Right lobe of liver (tissue), 6 donors: ENCODE data around the gene SKAP2. TPM values are rescaled to one million over a fixed set of nuclear protein-coding genes. Genes with fewer than 3 reads are reported as not detected.

Experiments
- ATAC-seq, 4 donors: fragments of 200-7000 bp; cut with Tn5 transposase; one replicate each; pipeline ENCODE4 v1.9.1; 2020; ENCODE audit warnings: mild to moderate bottlenecking in 4 of 4, moderate library complexity in 4 of 4
- DNase-seq, 3 donors: peaks; one replicate each; pipeline ENCODE4 v3.0.0-alpha.2; 2020
- H3K27ac ChIP-seq, 3 donors: fragments of 200-600 bp; one replicate each; pipeline ENCODE4 v1.8.0; 2022
- H3K27me3 ChIP-seq, 2 donors: fragments of 200-600 bp; one replicate each; pipeline ENCODE4 v1.8.0; 2022
- H3K36me3 ChIP-seq, 4 donors: fragments of 200-600 bp; sonication (generic) in 1 of 4; one replicate each; pipeline versions ENCODE4 v1.5.1 to v1.8.0; 2017 to 2022; ENCODE audit warnings: control low read depth in 1 of 4
- H3K4me1 ChIP-seq, 4 donors: fragments of 200-600 bp; sonication (generic) in 1 of 4; one replicate each; pipeline versions ENCODE4 v1.5.1 to v1.8.0; 2017 to 2022; ENCODE audit warnings: control low read depth in 1 of 4
- H3K4me3 ChIP-seq, 3 donors: fragments of 200-600 bp; one replicate each; pipeline ENCODE4 v1.8.0; 2022
- H3K9me3 ChIP-seq, 4 donors: fragments of 200-600 bp; sonication (generic) in 1 of 4; one replicate each; pipeline versions ENCODE4 v1.5.1 to v1.8.0; 2017 to 2022; ENCODE audit warnings: control low read depth in 1 of 4
- CTCF ChIP-seq, 4 donors: fragments of 200-600 bp in 3 of 4; fragments of 450-650 bp in 1 of 4; IDR thresholded peaks; one replicate each; pipeline versions ENCODE4 v1.5.1 to v1.8.0; 2016 to 2022; ENCODE audit warnings: antibody characterized with exemption in 4 of 4, mild to moderate bottlenecking in 2 of 4
- POLR2A ChIP-seq: fragments of 450-650 bp; IDR thresholded peaks from one replicate; pipeline ENCODE4 v1.6.1; 2017; ENCODE audit warnings: antibody characterized with exemption, mild to moderate bottlenecking
- WGBS: methylation state at CpG from one replicate; pipeline ENCODE4 v1.1.6; 2018; ENCODE audit warnings: low coverage, low lambda C conversion rate; ENCODE audit not compliant: insufficient coverage; ENCODE audit errors: missing lambda C conversion rate; 5-methylcytosine and 5-hydroxymethylcytosine counted together
- intact Hi-C, 2 donors: fragments of 100-400 bp; cut with DNase I; formaldehyde crosslinking; loops; one replicate each; pipeline versions ENCODE4 v1.11.2 to v1.14.1; 2022
- total RNA-seq, 6 experiments: library from RNA; depleted of rRNA in 2 of 6; stranded (reverse); fragments of >200 nt in 2 of 6; fragmentation: NEBNext Ultra II Directional in 3 of 6; extraction: Animal tissue kit (Norgen Biotek cat#: 25700) in 3 of 6; gene quantifications; one replicate each; pipeline versions ENCODE4 v1.1.0 to v1.2.4, GENCODE V29; 2016 to 2023
- donor health status: DM: no; HTN: yes; CAD: no.
- donor health status: DM: no; HTN: no; CAD: no.
- donor health status: DM: no; HTN: no; CAD: no.
- donor health status: DM: no; HTN: yes; CAD: no.
- donor health status: DM: no; HTN: yes; CAD: no.

SKAP2 gene
- total RNA-seq, 6 experiments from 2014 or later, result 4.7 to 19.6 (median 9.0) TPM

DNA sequence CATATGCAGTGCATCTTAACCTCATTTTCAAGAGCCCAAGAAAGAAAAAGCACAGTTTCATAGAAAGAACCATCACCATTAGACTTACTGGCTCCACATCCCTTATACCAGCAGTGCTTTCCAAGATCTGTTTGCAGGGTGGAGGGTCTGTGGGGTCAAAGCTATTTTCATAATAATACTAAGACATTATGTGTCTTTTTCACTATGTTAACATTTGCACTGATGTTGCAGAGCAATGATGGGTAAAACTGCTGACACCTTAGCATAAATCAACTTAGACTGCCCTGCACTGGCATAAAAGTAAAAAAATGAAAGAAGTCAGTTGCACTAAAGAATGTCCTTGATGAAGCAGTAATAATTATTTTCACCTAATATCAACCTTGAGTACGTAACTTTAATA is 166.2 kb downstream of the SKAP2 start:
- TF ChIP-seq CTCF (IDR thresholded peaks at IDR 0.05) (no peak), POLR2A (no peak)
- Histone ChIP-seq H3K27me3 (no peaks in the 10 kb centered on the region), H3K9me3 (no peaks in the 10 kb centered on the region), H3K36me3 (no peaks in the 10 kb centered on the region), H3K27ac (no peak overlapping the region), H3K4me3 (no peak overlapping the region), H3K4me1 (peaks cover 0 to 15% (median 5%) of the 10 kb centered on the region in 4 donors)
- WGBS, result 100% methylated on average over 1 of the region's 1 CpG
- intact Hi-C loops, result no loop called here
- DNase-seq (no peak), ATAC-seq (no peak)

GRCh38 chr7:26696978-26697377 is 167.4 kb downstream of the SKAP2 start:
- intact Hi-C loops, result no loop called here
- Histone ChIP-seq H3K27me3 (no peaks in the 10 kb centered on the region), H3K4me1 (peaks cover 0 to 15% (median 5%) of the 10 kb centered on the region in 4 donors), H3K27ac (no peak overlapping the region), H3K36me3 (no peaks in the 10 kb centered on the region), H3K4me3 (no peak overlapping the region), H3K9me3 (no peaks in the 10 kb centered on the region)
- DNase-seq (no peak), ATAC-seq (no peak)
- WGBS, result 86% methylated on average over 5 of the region's 5 CpGs
- TF ChIP-seq CTCF (IDR thresholded peaks at IDR 0.05) (no peak), POLR2A (no peak)

GRCh38 chr7:26696161-26696560 is 168.2 kb downstream of the SKAP2 start:
- DNase-seq, result no peak
- H3K36me3 ChIP-seq, result no peaks in the 10 kb centered on the region
- no peaks in the 10 kb centered on the region for H3K9me3 ChIP-seq
- H3K27me3 ChIP-seq, result no peaks in the 10 kb centered on the region
- ATAC-seq, result no peak
- TF ChIP-seq CTCF (IDR thresholded peaks at IDR 0.05) (no peak), POLR2A (no peak)
- H3K27ac ChIP-seq, result no peak overlapping the region
- intact Hi-C loops, result no loop called here
- peaks cover 0 to 15% (median 5%) of the 10 kb centered on the region in 4 donors for H3K4me1 ChIP-seq
- no peak overlapping the region for H3K4me3 ChIP-seq

- intact Hi-C loops, result no loop called here
- no peak overlapping the region for H3K4me3 ChIP-seq
- no peaks in the 10 kb centered on the region for H3K36me3 ChIP-seq
- TF ChIP-seq POLR2A (no peak), CTCF (IDR thresholded peaks at IDR 0.05) (no peak)
- no peak overlapping the region for H3K27ac ChIP-seq
- ATAC-seq (no peak), DNase-seq (no peak)
- peaks cover 0 to 12% (median 4%) of the 10 kb centered on the region in 4 donors for H3K4me1 ChIP-seq
- H3K9me3 ChIP-seq, result no peaks in the 10 kb centered on the region
- 88% methylated on average over 3 of the region's 3 CpGs for WGBS
- H3K27me3 ChIP-seq, result no peaks in the 10 kb centered on the region
These were observed 169.7 kb downstream of the SKAP2 start for GRCh38 chr7:26694713-26695112.

DNA sequence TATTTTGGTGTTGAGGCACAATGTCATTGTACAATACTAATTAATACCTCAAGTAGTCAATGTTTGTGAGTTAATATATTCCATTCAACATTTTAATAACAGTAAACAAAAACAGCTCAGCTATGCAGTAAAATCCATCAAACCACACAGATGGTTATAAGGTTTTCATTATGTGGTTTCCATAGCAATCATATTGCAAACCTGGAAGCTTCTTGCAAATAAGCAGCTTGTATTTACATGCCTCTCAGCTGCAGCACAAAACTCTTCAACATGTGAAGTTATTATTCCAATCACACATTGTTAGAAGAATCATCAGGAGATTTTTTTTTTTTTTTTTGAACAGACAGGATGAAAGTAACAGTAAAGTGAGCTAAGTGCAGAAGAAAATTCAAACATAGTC is 170.2 kb downstream of the SKAP2 start:
- no peak overlapping the region for H3K4me3 ChIP-seq
- no peaks in the 10 kb centered on the region for H3K27me3 ChIP-seq
- no peak overlapping the region for H3K27ac ChIP-seq
- DNase-seq (no peak), ATAC-seq (no peak)
- H3K36me3 ChIP-seq, result no peaks in the 10 kb centered on the region
- peaks cover 0 to 6% (median 1%) of the 10 kb centered on the region in 4 donors for H3K4me1 ChIP-seq
- intact Hi-C loops, result no loop called here
- TF ChIP-seq CTCF (IDR thresholded peaks at IDR 0.05) (no peak), POLR2A (no peak)
- H3K9me3 ChIP-seq, result no peaks in the 10 kb centered on the region
